K562 (cell line): ENCODE data around the gene MYADML2. TPM values are rescaled to one million over a fixed set of nuclear protein-coding genes. Genes with fewer than 3 reads are reported as not detected.

Source experiments
- CHD4 ChIP-seq: fragments of 200-600 bp; sonication (generic); IDR thresholded peaks from 3 replicates; pipeline ENCODE4 v1.6.1; 2012; ENCODE audit warnings: low read depth, mild to moderate bottlenecking, mixed read lengths, low read length, inconsistent platforms; ENCODE audit not compliant: insufficient read depth, insufficient replicate concordance, poor library complexity, severe bottlenecking
- ETV6 ChIP-seq, 3 experiments: fragments of 150-350 bp in 1 of 3; sonication (generic) in 1 of 3; formaldehyde crosslinking in 1 of 3; IDR thresholded peaks; 2 replicates each; pipeline versions ENCODE4 v1.6.1 to v1.8.0; 2014 to 2022; ENCODE audit warnings: borderline replicate concordance in 2 of 3, low read depth in 2 of 3, antibody characterized with exemption in 1 of 3, low read length in 1 of 3, mild to moderate bottlenecking in 1 of 3, missing genetic modification reagents in 1 of 3
- GABPB2 ChIP-seq: fragments of 250-450 bp; sonication (Bioruptor Pico); conservative IDR thresholded peaks from 2 replicates; pipeline ENCODE4 v1.5.1; 2021; ENCODE audit warnings: mild to moderate bottlenecking
- GTF2F1 ChIP-seq: IDR thresholded peaks from 2 replicates; pipeline ENCODE4 v1.6.1; 2011; ENCODE audit warnings: low read depth, low read length, improper control_type of control experiment
- HMGN3 ChIP-seq: IDR thresholded peaks from 2 replicates; pipeline ENCODE4 v1.6.1; 2011; ENCODE audit warnings: borderline replicate concordance, low read depth, mild to moderate bottlenecking, mixed read lengths, low read length; ENCODE audit not compliant: insufficient read length; ENCODE audit errors: extremely low read depth
- NCOA1 ChIP-seq: fragments of 450-650 bp; IDR thresholded peaks from 2 replicates; pipeline ENCODE4 v1.6.1; 2016; ENCODE audit warnings: low read depth
- NR2C1 ChIP-seq, 2 experiments: fragments of 450-650 bp; IDR thresholded peaks; 2 replicates each; pipeline ENCODE4 v1.6.1; 2017; ENCODE audit warnings: mild to moderate bottlenecking in 2 of 2, antibody characterized with exemption in 1 of 2, inconsistent platforms in 1 of 2, missing compliant biosample characterization in 1 of 2, missing genetic modification characterization in 1 of 2
- POLR2G ChIP-seq: fragments of 200-400 bp; formaldehyde crosslinking; IDR thresholded peaks from 2 replicates; pipeline ENCODE4 v1.6.1; 2017; ENCODE audit warnings: low read depth, mild to moderate bottlenecking, antibody characterized with exemption, low read length, moderate library complexity
- RAD51 ChIP-seq: fragments of 450-650 bp; IDR thresholded peaks from 2 replicates; pipeline ENCODE4 v1.7.1; 2016; ENCODE audit warnings: low read depth, mild to moderate bottlenecking, borderline replicate concordance
- RBFOX2 ChIP-seq: fragments of 200-400 bp; formaldehyde crosslinking; IDR thresholded peaks from 2 replicates; pipeline ENCODE4 v1.6.1; 2017; ENCODE audit warnings: low read depth, mild to moderate bottlenecking, low read length, moderate library complexity
- RBM15 ChIP-seq: fragments of 200-400 bp; formaldehyde crosslinking; IDR thresholded peaks from 2 replicates; pipeline ENCODE4 v1.6.1; 2018; ENCODE audit warnings: mild to moderate bottlenecking, low read length, moderate library complexity; ENCODE audit not compliant: insufficient read depth
- RCOR1 ChIP-seq, 2 experiments: IDR thresholded peaks; 2 replicates each; pipeline ENCODE4 v1.6.1; 2012; ENCODE audit warnings: low read depth in 2 of 2, low read length in 2 of 2, borderline replicate concordance in 1 of 2, improper control_type of control experiment in 1 of 2
- TGIF2 ChIP-seq: sonication (generic); formaldehyde crosslinking; IDR thresholded peaks from 2 replicates; pipeline ENCODE4 v1.8.1; 2022; ENCODE audit warnings: mild to moderate bottlenecking, missing genetic modification reagents, moderate library complexity
- ZNF408 ChIP-seq: fragments of 250-450 bp; sonication (Bioruptor Pico); IDR thresholded peaks from 2 replicates; pipeline ENCODE4 v1.4.0; 2020; ENCODE audit warnings: low read depth, mild to moderate bottlenecking, moderate library complexity
- ZNF436 ChIP-seq: fragments of 250-450, 450-650 bp; sonication (Bioruptor Pico); formaldehyde crosslinking; IDR thresholded peaks from 2 replicates; pipeline ENCODE4 v1.7.0; 2020; ENCODE audit warnings: mild to moderate bottlenecking
- polyA plus RNA-seq, 8 experiments: library from polyadenylated mRNA; depleted of rRNA in 4 of 8; stranded (reverse) in 5 of 8; unstranded in 3 of 8; fragments of >200 nt; fragmentation: Nextera tagmentation in 2 of 8; fragmentation: Illumina TruSeq in 1 of 8; extraction: Ambion mirVana in 2 of 8; extraction: Trizol in 1 of 8; gene quantifications; 2 replicates each; pipeline versions ENCODE4 v1.2.1 to v1.2.3, GENCODE V29; 2011 to 2014; ENCODE audit warnings: inconsistent platforms in 1 of 8, missing spikeins in 1 of 8
- total RNA-seq, 7 experiments: library from RNA; depleted of rRNA in 6 of 7; stranded (reverse); fragments of >200 nt in 6 of 7; fragmentation: Illumina TruSeq in 2 of 7; extraction: Trizol in 2 of 7; gene quantifications; 2 replicates each; pipeline versions ENCODE4 v1.2.1 to v1.2.3, GENCODE V29; 2011 to 2021; ENCODE audit warnings: low replicate concordance in 1 of 7
- TF ChIP-seq, protein P1 (sequence below), 2 experiments: IDR thresholded peaks; 2 replicates each; pipeline ENCODE4 v1.6.1; 2011; ENCODE audit warnings: borderline replicate concordance in 1 of 2, control low read depth in 1 of 2, low read depth in 1 of 2, low read length in 1 of 2, mild to moderate bottlenecking in 1 of 2, mixed read lengths in 1 of 2, moderate library complexity in 1 of 2; ENCODE audit not compliant: insufficient read depth in 1 of 2, insufficient read length in 1 of 2, poor library complexity in 1 of 2, severe bottlenecking in 1 of 2; ENCODE audit errors: extremely low read depth in 1 of 2
- TF ChIP-seq, protein P2 (sequence below): fragments of 250-450 bp; sonication (Bioruptor Pico); IDR thresholded peaks from 2 replicates; pipeline ENCODE4 v1.4.0; 2020; ENCODE audit warnings: mild to moderate bottlenecking
- TF ChIP-seq, protein P3 (sequence below): fragments of 150-350 bp; IDR thresholded peaks from 2 replicates; pipeline ENCODE4 v1.6.1; 2014; ENCODE audit warnings: low read depth, mild to moderate bottlenecking, low read length, borderline replicate concordance

Gene MYADML2
- total and polyA plus RNA-seq, 9 of the 15 experiments (the other 6 are each of a cell fraction or from before 2014, with no cell fraction given), result not detected

DNA sequence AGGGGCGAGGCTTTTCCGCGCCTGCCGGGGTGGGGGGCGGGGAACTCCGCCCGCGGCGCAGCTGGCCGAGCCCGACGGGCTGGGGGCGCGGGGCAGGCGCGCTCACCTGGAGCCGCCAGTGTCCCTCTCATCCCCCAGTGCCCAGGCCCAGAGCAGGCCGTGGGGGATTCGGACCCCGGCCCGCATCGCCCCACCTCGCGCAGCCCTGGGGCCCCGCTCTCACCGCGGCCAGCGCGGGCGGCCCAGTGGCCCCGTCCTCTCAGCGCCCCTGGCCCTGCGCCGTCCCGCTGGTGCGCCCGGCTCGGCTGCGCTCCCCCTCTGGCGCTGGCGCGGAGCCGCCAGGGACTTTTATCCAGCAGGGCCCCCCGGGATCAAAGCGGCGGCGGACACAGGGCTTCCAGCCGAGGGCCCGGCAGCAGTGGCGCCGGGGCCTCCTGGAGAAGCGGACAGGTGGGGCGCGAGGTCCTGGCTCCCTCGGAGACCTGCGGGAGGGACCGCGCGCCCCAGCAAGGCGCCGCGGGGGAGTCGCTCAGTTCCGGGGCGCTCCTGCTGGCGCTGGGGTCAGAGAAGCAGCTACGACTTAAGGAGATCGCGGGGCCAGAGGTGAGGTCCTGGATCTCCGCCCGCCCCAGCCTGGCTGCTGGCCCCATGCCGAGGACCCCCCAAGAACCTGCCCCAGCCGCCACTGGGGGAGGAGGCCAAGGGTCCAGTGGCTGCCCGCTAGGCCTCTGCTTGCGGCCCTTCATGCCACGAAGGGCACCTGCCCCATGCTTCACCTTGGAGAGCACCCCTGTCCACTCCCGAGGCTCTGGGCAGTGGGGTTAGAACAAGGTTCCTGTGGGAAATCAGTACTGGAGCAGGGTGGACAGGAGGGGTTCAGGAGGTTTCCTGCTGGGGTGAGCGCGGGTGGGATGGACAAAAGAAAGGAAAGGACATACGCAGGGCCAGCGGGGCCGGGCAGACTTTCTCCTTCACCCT, 14.8 kb upstream of the MYADML2 start (continued):
- TF ChIP-seq, protein P1, sequence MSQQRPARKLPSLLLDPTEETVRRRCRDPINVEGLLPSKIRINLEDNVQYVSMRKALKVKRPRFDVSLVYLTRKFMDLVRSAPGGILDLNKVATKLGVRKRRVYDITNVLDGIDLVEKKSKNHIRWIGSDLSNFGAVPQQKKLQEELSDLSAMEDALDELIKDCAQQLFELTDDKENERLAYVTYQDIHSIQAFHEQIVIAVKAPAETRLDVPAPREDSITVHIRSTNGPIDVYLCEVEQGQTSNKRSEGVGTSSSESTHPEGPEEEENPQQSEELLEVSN (IDR thresholded peaks at IDR 0.05; ENCODE audit: borderline replicate concordance in 1 of 2, extremely low read depth in 1 of 2, insufficient read depth in 1 of 2, insufficient read length in 1 of 2, low read depth in 1 of 2, low read length in 1 of 2, poor library complexity in 1 of 2, severe bottlenecking in 1 of 2), result peak in 1 of 2 experiments; percentile 18
- no peak for TF ChIP-seq GABPB2 (CRISPR knock-in tag)
- TF ChIP-seq ZNF408 (CRISPR knock-in tag), result no peak
- TF ChIP-seq RAD51, result no peak
- no peak for TF ChIP-seq ZNF436 (CRISPR knock-in tag)
- TF ChIP-seq, protein P2, sequence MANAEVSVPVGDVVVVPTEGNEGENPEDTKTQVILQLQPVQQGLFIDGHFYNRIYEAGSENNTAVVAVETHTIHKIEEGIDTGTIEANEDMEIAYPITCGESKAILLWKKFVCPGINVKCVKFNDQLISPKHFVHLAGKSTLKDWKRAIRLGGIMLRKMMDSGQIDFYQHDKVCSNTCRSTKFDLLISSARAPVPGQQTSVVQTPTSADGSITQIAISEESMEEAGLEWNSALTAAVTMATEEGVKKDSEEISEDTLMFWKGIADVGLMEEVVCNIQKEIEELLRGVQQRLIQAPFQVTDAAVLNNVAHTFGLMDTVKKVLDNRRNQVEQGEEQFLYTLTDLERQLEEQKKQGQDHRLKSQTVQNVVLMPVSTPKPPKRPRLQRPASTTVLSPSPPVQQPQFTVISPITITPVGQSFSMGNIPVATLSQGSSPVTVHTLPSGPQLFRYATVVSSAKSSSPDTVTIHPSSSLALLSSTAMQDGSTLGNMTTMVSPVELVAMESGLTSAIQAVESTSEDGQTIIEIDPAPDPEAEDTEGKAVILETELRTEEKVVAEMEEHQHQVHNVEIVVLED (CRISPR knock-in tag), result no peak
- no peak for TF ChIP-seq RCOR1 (IDR thresholded peaks at IDR 0.05; ENCODE audit: borderline replicate concordance in 1 of 2, low read depth in 2 of 2, low read length in 2 of 2)
- no peak for TF ChIP-seq NCOA1
- peak; percentile 42; the same call in 1 of the 2 replicates for TF ChIP-seq POLR2G
- peak; percentile 37; the same call in 1 of the 2 replicates for TF ChIP-seq RBFOX2
- TF ChIP-seq ETV6 (IDR thresholded peaks at IDR 0.05; ENCODE audit: borderline replicate concordance in 1 of 2, low read depth in 2 of 2, low read length in 1 of 2), result no peak
- TF ChIP-seq ETV6 (CRISPR knock-in tag; IDR thresholded peaks at IDR 0.05; ENCODE audit: borderline replicate concordance), result no peak
- no peak for TF ChIP-seq TGIF2
- peak; percentile 4 for TF ChIP-seq HMGN3
- no peak for TF ChIP-seq RBM15
- TF ChIP-seq GTF2F1, result no peak
- TF ChIP-seq, protein P3, sequence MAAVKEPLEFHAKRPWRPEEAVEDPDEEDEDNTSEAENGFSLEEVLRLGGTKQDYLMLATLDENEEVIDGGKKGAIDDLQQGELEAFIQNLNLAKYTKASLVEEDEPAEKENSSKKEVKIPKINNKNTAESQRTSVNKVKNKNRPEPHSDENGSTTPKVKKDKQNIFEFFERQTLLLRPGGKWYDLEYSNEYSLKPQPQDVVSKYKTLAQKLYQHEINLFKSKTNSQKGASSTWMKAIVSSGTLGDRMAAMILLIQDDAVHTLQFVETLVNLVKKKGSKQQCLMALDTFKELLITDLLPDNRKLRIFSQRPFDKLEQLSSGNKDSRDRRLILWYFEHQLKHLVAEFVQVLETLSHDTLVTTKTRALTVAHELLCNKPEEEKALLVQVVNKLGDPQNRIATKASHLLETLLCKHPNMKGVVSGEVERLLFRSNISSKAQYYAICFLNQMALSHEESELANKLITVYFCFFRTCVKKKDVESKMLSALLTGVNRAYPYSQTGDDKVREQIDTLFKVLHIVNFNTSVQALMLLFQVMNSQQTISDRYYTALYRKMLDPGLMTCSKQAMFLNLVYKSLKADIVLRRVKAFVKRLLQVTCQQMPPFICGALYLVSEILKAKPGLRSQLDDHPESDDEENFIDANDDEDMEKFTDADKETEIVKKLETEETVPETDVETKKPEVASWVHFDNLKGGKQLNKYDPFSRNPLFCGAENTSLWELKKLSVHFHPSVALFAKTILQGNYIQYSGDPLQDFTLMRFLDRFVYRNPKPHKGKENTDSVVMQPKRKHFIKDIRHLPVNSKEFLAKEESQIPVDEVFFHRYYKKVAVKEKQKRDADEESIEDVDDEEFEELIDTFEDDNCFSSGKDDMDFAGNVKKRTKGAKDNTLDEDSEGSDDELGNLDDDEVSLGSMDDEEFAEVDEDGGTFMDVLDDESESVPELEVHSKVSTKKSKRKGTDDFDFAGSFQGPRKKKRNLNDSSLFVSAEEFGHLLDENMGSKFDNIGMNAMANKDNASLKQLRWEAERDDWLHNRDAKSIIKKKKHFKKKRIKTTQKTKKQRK, result no peak
- no peak for TF ChIP-seq CHD4
- TF ChIP-seq NR2C1 (IDR thresholded peaks at IDR 0.05), result no peak
- no peak for TF ChIP-seq NR2C1 (tag; IDR thresholded peaks at IDR 0.05)
